ENCODE measurements around the gene SBF2.

Gene SBF2

DNA sequence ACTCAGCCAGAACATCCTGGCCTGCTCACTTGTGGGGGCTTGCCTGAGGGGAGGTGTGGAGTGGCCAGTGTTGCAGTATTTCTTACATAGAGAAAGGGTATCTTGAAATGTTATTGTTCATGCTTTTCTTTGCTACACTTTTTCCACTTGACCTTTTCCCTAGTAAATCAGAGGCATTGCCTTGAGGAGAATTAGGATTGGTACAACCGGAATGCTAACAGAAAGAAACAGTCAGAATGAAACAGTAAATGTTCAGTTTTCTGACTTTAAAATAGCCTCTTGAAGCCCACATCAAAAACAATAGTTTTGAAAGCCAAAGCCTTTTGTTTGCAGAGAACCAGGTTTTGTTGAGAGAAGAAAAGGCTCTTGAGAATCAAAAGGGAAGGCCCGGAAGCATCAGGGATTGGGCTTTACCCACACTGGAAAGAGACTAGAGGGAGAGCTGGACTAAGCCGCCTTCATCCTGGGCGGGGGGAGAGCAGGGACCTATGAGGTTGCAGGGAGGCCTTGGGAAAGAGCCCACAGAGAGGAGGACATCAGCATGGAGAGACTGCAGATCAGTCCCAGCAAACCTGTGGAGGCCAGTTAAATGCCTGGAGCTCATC, 23.2 kb upstream of the SBF2 start:
- TF ChIP-seq, protein P1, sequence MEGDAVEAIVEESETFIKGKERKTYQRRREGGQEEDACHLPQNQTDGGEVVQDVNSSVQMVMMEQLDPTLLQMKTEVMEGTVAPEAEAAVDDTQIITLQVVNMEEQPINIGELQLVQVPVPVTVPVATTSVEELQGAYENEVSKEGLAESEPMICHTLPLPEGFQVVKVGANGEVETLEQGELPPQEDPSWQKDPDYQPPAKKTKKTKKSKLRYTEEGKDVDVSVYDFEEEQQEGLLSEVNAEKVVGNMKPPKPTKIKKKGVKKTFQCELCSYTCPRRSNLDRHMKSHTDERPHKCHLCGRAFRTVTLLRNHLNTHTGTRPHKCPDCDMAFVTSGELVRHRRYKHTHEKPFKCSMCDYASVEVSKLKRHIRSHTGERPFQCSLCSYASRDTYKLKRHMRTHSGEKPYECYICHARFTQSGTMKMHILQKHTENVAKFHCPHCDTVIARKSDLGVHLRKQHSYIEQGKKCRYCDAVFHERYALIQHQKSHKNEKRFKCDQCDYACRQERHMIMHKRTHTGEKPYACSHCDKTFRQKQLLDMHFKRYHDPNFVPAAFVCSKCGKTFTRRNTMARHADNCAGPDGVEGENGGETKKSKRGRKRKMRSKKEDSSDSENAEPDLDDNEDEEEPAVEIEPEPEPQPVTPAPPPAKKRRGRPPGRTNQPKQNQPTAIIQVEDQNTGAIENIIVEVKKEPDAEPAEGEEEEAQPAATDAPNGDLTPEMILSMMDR (IDR thresholded peaks at IDR 0.05), result no peak
- Histone ChIP-seq H3K4me3 (no peak overlapping the region), H3K27ac (peak overlapping the region in 1 of 2 donors; percentile 44)
- no peak for DNase-seq (ENCODE audit: low spot score)

DNA sequence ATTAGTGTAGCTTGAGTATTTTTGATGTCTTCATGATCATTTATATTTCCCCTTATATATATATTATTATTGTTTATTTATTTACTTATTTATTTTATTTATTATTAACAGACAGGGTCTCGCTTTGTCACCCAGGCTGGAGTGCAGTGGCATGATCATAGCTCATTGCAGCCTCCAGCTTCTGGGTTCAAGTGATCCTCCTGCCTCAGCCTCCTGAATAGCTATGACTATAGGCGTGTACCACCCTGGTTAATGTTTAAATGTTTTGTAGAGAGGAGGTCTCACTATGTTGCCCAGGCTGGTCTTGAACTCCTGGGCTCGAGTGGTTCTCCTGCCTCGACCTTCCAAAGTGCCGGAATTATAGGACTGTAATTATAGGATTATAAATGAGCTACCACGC, 21.1 kb upstream of the SBF2 start:
- TF ChIP-seq, protein P1 (IDR thresholded peaks at IDR 0.05), result no peak

DNA sequence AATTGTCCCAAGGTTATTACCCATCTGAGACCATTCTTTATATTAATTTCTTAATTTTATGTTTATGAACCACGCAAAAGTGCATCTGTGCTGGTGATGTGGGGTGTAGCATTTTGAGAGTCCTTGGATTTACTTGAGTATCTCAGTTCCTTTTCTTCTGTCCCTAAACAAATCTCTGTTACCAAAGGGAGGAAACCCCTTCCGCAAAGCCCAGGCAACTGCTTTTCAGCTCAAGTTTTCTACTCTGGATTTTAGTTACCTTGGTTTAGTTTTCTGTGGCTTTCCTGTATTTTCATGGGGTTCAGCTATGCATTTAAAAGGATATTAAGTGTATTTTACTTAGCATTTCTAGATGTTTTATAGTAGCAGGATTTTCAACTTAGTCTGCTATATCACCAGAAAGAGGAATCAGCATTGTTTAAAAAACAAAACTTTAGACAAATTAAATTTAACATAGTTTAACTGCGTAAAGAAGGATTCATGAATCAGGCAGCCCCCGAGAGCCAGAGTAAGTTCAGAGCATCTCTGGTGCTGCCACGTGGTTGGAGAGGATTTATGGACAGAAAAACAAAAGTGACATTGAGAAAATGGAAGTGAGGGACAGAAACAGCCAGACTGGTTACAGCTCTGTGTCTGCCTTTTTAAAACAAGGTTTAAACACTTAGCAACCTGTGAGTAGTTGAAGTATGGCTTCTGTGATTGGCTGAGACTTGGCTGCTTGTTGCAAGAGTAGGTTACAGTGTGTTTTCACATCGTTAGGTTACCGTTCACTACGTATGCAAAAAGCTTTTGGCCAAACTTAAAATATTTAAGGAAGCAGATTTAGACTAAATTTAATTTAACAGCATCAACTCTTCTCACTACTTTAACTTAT, 20.4 kb upstream of the SBF2 start:
- Histone ChIP-seq H3K27ac (no peak overlapping the region), H3K4me3 (no peak overlapping the region)
- TF ChIP-seq, protein P1 (IDR thresholded peaks at IDR 0.05), result no peak
- DNase-seq (ENCODE audit: low spot score), result no peak

More for the DNA sequence above, 21.1 kb upstream of the SBF2 start:
- H3K27ac ChIP-seq, result no peak overlapping the region
- DNase-seq (ENCODE audit: low spot score), result no peak
- no peak overlapping the region for H3K4me3 ChIP-seq

DNA sequence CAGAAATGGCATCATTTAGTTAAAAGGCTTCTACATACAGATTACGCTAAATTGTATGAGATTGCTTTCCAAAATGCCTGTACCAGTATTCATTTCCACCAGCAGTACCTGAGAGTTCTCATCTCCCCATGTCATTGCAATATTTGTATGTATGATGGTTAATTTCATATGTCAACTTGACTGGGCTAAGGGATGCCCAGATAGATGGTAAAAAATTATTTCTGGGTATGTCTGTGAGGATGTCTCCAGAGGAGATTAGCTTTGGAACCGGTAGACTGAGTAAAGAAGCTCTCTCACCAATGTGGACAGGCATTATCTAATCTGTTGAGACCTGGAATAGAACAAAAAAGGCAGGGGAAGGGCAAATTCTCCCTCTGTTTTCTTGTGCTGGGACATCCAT, 17.8 kb upstream of the SBF2 start:
- Histone ChIP-seq H3K27ac (no peak overlapping the region), H3K4me3 (no peak overlapping the region)
- DNase-seq (ENCODE audit: low spot score), result no peak
- TF ChIP-seq, protein P1 (IDR thresholded peaks at IDR 0.05), result no peak

DNA sequence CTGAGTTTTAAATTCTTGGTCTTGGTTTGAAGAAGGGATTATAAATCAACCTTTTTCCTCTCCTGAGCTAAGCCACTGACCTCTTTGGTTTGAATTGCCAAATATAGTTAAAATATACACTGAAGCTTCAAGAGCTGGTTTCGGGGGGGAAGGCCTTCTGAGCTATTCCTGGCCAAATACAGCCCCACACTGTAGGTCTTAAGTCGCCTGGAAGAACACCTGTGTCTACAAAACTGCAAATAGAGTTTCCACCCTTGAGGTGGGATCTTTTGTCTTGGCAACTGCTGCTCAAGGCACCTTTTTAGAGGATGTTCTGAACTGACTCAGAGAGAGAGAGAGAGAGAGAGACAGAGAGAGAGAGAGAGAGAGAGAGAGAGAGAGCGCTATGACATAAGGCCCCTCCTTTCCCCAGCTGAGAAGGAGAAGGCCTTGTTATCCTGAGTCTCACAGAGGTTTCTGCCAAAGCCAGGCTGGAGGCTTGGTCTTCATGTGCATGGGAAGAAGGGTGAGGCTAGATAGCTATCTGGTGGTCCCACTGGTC, 16.4 kb upstream of the SBF2 start:
- no peak overlapping the region for H3K4me3 ChIP-seq
- TF ChIP-seq, protein P1 (IDR thresholded peaks at IDR 0.05), result no peak
- DNase-seq (ENCODE audit: low spot score), result no peak
- no peak overlapping the region for H3K27ac ChIP-seq

DNA sequence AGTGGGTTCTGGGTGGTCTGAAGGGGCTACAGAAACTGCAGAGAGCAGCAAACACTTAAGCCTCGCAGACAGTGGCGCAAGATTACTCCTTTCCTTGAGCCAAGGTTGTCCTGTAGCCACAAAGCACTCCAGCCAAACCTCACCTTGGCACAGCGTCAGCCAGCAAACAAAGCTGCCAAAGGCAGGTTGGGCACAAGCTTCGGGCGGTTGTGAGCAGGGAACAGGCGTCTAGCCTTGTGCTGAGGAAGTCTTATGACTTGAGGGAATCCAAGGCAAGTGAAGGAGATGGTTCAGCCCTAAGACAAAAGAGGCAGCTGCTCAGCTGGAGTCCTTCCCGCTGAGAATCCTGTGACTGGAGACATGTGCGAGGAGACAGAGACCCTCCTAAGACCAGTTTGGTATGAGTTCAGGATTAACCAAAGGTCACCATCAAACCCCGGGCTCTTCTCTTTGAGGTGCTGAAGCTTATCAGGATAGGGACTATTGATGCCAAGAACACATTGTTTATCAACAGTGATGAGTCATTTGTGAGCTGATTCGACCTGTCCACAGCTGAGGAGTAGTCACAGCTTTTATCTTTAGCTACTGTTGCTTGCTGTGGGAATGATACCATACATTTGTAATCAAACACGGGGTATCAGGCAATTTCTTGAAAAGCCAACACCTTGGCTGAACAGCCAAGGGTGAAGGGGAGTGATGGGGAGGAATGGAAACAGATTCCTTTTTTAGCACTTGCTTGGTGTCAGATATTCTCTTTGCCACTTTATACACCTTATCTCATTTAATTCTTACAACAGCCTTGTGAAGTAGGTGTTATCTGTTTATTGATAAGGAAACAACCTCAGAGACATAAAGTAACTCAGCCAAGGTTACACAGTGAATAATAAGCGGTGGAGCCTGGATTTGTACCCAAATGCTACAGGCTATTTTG, 15.4 kb upstream of the SBF2 start:
- TF ChIP-seq, protein P1 (IDR thresholded peaks at IDR 0.05), result no peak
- DNase-seq (ENCODE audit: low spot score), result no peak
- Histone ChIP-seq H3K27ac (peak overlapping the region in 1 of 2 donors; percentile 57), H3K4me3 (no peak overlapping the region)
